Activated CD4-positive, CD25-positive, alpha-beta regulatory T cell (primary cell): ENCODE measurements around the gene PP2D1.
"Not testable (repeated sequence)": the region's sequence is repeated elsewhere in the genome, so short reads cannot be mapped to it uniquely, and the experiment has no call there.

ENCODE experiments used
- DNase-seq, 4 experiments: peaks; one replicate each; lab custom pipeline; 2025; lab: John Stamatoyannopoulos, UW

Gene PP2D1

GRCh38 chr3:19970327-19970726 is 41.7 kb downstream of the PP2D1 start:
- no peak for DNase-seq

GRCh38 chr3:19967812-19968211 is 44.3 kb downstream of the PP2D1 start:
- no peak for DNase-seq

- DNase-seq = no peak
These were observed 44.9 kb downstream of the PP2D1 start for GRCh38 chr3:19967208-19967607.

GRCh38 chr3:19961960-19962359 is 50.1 kb downstream of the PP2D1 start:
- no peak for DNase-seq

GRCh38 chr3:19960696-19961095 is 51.4 kb downstream of the PP2D1 start:
- DNase-seq = no peak

- no peak for DNase-seq
These were observed 52.6 kb downstream of the PP2D1 start for GRCh38 chr3:19959505-19959904.

GRCh38 chr3:19957354-19957753 is 54.7 kb downstream of the PP2D1 start:
- DNase-seq = not testable (repeated sequence)

- no peak for DNase-seq
These were observed 57.4 kb downstream of the PP2D1 start for GRCh38 chr3:19954676-19955075.

GRCh38 chr3:19950316-19950715 is 61.7 kb downstream of the PP2D1 start:
- no peak for DNase-seq

GRCh38 chr3:19948226-19948591 is 63.9 kb downstream of the PP2D1 start:
- DNase-seq = no peak

- peak in 3 of 4 experiments; percentile 21 to 33 (median 30) for DNase-seq
These were observed 64.4 kb downstream of the PP2D1 start for GRCh38 chr3:19947549-19948225.

- DNase-seq = peak; percentile 89 to 93 (median 92)
These were observed 65.1 kb downstream of the PP2D1 start, which contains the start of gene RAB5A for GRCh38 chr3:19946832-19947548. TSS of gene RAB5A (plus strand) at chr3:19947097. CDS start at chr3:19950899, 3,802 bp downstream.

GRCh38 chr3:19945969-19946831 is 65.9 kb downstream of the PP2D1 start:
- no peak for DNase-seq

- DNase-seq = no peak
These were observed 66.5 kb downstream of the PP2D1 start for GRCh38 chr3:19945534-19945933.

GRCh38 chr3:19940643-19941042 is 71.4 kb downstream of the PP2D1 start:
- no peak for DNase-seq

- no peak for DNase-seq
These were observed 73.8 kb downstream of the PP2D1 start for GRCh38 chr3:19938295-19938627.

- DNase-seq = no peak
These were observed 74.4 kb downstream of the PP2D1 start for GRCh38 chr3:19937459-19938294.
